ENCODE results near the gene NEUROD2. TPM values are rescaled to one million over a fixed set of nuclear protein-coding genes. Genes with fewer than 3 reads are reported as not detected.

The NEUROD2 gene
- total and polyA plus RNA-seq, 4 donors: not detected

GRCh38 chr17:39608142-39608981 is 642 bp upstream of the NEUROD2 start:
- 18 to 20% methylated on average over 15 of the region's 15 CpGs for WGBS, 2 donors
- intact Hi-C loops (cut with DNase I): no loop called here
- Histone ChIP-seq H3K4me1 (ENCODE audit: control insufficient read depth in 1 of 2, insufficient read depth in 2 of 2, low read length in 2 of 2) (peaks cover 0 to 2% of the 10 kb centered on the region in 2 donors), H3K36me3 (ENCODE audit: control insufficient read depth in 1 of 2, insufficient read depth in 2 of 2, low read length in 1 of 2) (no peaks in the 10 kb centered on the region), H3K27ac (ENCODE audit: low read depth in 1 of 2, low read length in 2 of 2) (no peak overlapping the region), H3K9me3 (ENCODE audit: control insufficient read depth, low read length) (no peaks in the 10 kb centered on the region), H3K4me3 (ENCODE audit: low read length in 2 of 2) (no peak overlapping the region), H3K27me3 (ENCODE audit: control insufficient read depth in 1 of 2, insufficient read depth in 2 of 2, low read length in 1 of 2) (no peaks in the 10 kb centered on the region)
- ATAC-seq (ENCODE audit: low FRiP score): no peak
- no peak for DNase-seq

DNA sequence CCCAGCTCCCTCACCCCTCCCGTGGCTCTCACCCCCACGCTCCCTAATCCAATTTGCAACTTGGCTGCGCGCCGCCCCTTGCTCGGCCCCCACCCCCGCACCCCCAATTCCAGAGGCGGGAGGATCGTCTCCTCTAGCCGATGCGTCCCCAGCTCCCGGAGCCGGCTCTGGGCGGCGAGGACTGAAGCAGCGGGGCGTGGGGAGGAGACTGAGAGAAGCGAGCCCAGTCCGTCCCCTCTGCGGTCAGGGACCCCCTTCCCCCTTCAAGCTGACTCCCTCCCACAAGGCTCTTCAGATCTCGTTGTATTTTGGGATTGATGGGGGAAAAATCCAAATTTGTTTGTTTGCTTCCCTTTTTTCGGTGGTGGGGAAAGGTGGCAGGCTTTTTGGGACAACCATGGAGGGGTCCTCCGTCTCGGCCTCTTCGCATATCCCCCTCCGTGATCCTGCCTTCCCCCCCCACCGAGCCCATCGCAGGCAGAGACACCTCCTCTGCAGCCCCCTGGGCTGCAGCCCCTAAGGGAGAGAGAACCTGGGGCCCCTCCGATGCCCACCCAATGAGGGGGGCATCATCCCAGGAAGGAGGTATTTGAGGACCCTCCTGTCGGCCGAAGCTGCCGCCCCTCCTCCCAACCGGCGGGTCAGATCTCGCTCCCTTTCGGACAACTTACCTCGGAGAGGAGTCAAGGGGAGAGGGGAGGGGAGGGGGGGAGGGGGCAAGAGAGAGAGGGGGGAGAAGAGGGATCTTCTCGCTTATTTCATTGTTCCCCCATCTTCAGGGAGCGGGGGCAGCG is 466 bp downstream of the NEUROD2 start:
- no peak for ATAC-seq (ENCODE audit: low FRiP score)
- DNase-seq: no peak
- no peaks in the 10 kb centered on the region for H3K27me3 ChIP-seq (ENCODE audit: control insufficient read depth in 1 of 2, insufficient read depth in 2 of 2, low read length in 1 of 2)
- H3K4me3 ChIP-seq (ENCODE audit: low read length in 2 of 2): no peak overlapping the region
- no peaks in the 10 kb centered on the region for H3K9me3 ChIP-seq (ENCODE audit: control insufficient read depth, low read length)
- intact Hi-C loops (cut with DNase I): no loop called here
- H3K27ac ChIP-seq (ENCODE audit: low read depth in 1 of 2, low read length in 2 of 2): no peak overlapping the region
- H3K4me1 ChIP-seq (ENCODE audit: control insufficient read depth in 1 of 2, insufficient read depth in 2 of 2, low read length in 2 of 2): peaks cover 0 to 2% of the 10 kb centered on the region in 2 donors
- WGBS, 2 donors: 1 to 3% methylated on average over 32 to 40 of the region's 40 CpGs
- no peaks in the 10 kb centered on the region for H3K36me3 ChIP-seq (ENCODE audit: control insufficient read depth in 1 of 2, insufficient read depth in 2 of 2, low read length in 1 of 2)

DNA sequence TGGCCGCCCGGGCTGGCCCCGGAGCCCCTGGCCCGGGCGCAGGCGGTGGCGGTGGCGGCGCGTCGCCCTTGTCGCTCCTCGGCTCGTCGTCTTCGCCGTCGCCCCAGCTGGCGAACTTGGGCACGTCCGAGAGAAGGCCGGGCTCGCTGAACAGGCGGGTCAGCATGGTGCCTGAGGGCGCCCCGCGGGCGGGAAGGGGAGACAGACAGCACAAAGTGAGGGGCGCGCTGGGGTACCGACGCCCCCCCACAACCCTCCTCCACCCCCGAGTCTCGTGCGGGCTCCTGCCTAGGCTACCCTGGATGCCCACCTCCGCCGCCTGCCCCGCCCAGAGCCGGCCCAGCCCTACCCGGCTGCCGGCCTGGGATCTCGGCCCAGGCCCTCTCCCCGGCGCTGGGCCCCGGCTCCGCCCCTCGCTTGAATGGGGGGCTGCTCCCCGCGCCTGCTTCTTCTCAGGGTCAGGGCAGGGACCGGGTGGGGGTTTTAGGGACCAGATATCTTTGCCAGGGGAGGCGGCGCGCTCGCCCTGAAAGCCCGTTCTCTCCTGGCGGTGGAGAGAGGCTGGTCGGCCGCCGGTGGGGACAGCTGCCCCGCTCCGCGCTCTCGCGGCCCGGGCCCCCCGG is 1.2 kb downstream of the NEUROD2 start:
- Histone ChIP-seq H3K4me3 (ENCODE audit: low read length in 2 of 2) (no peak overlapping the region), H3K27ac (ENCODE audit: low read depth in 1 of 2, low read length in 2 of 2) (no peak overlapping the region), H3K27me3 (ENCODE audit: control insufficient read depth in 1 of 2, insufficient read depth in 2 of 2, low read length in 1 of 2) (no peaks in the 10 kb centered on the region), H3K9me3 (ENCODE audit: control insufficient read depth, low read length) (no peaks in the 10 kb centered on the region), H3K4me1 (ENCODE audit: control insufficient read depth in 1 of 2, insufficient read depth in 2 of 2, low read length in 2 of 2) (peaks cover 0 to 2% of the 10 kb centered on the region in 2 donors), H3K36me3 (ENCODE audit: control insufficient read depth in 1 of 2, insufficient read depth in 2 of 2, low read length in 1 of 2) (no peaks in the 10 kb centered on the region)
- WGBS, 2 donors: 1% methylated on average over 38 to 66 of the region's 66 CpGs
- DNase-seq (no peak), ATAC-seq (ENCODE audit: low FRiP score) (no peak)
- intact Hi-C loops (cut with DNase I): no loop called here

DNA sequence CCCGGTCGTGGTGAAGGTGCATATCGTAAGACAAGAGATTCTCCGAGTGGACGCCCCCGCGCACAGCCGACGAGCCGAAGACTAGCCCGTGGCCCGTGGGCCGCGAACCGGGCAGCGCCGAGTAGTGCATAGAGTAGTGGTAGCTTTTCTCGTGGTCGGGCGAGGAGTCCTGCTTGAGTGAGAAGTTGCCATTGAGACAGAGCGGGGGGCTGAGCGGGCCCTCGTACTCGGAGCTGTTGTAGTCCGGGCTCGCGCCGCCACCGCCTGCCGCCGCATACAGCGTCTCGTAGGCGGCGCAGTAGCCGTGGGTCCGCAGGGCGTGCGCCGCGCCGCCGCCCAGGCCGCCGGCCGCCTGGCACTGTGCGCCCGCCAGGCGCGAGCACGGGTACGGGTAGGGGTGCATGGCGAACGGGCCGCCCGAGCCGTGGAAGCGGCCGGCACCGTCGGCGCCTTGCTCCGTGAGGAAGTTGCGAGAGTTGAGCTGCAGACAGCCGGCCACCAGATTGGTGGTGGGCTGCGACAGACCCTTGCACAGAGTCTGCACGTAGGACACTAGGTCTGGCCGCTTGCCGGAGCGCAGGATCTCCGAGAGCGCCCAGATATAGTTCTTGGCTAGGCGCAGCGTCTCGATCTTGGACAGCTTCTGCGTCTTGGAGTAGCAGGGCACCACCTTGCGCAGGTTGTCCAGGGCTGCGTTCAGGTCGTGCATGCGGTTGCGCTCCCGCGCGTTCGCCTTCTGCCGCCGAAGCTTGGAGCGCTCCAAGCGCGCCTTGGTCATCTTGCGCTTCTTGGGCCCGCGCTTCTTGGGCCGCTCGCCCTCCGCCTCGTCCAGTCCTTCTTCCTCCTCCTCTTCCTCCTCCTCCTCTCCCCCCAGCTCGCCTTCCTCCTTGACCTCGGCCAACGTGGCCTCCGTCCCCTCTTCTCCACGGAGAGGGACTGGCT is 2.0 kb downstream of the NEUROD2 start:
- intact Hi-C loops (cut with DNase I): no loop called here
- H3K4me1 ChIP-seq (ENCODE audit: control insufficient read depth in 1 of 2, insufficient read depth in 2 of 2, low read length in 2 of 2): peaks cover 0 to 2% of the 10 kb centered on the region in 2 donors
- no peaks in the 10 kb centered on the region for H3K36me3 ChIP-seq (ENCODE audit: control insufficient read depth in 1 of 2, insufficient read depth in 2 of 2, low read length in 1 of 2)
- no peak for ATAC-seq (ENCODE audit: low FRiP score)
- DNase-seq: no peak
- H3K4me3 ChIP-seq (ENCODE audit: low read length in 2 of 2): no peak overlapping the region
- no peak overlapping the region for H3K27ac ChIP-seq (ENCODE audit: low read depth in 1 of 2, low read length in 2 of 2)
- H3K27me3 ChIP-seq (ENCODE audit: control insufficient read depth in 1 of 2, insufficient read depth in 2 of 2, low read length in 1 of 2): no peaks in the 10 kb centered on the region
- no peaks in the 10 kb centered on the region for H3K9me3 ChIP-seq (ENCODE audit: control insufficient read depth, low read length)
- WGBS, 2 donors: 1% methylated on average over 99 to 102 of the region's 102 CpGs

- no peak for DNase-seq
- no peaks in the 10 kb centered on the region for H3K27me3 ChIP-seq (ENCODE audit: control insufficient read depth in 1 of 2, insufficient read depth in 2 of 2, low read length in 1 of 2)
- H3K36me3 ChIP-seq (ENCODE audit: control insufficient read depth in 1 of 2, insufficient read depth in 2 of 2, low read length in 1 of 2): no peaks in the 10 kb centered on the region
- H3K27ac ChIP-seq (ENCODE audit: low read depth in 1 of 2, low read length in 2 of 2): no peak overlapping the region
- intact Hi-C loops (cut with DNase I): no loop called here
- 7 to 9% methylated on average over 29 to 31 of the region's 31 CpGs for WGBS, 2 donors
- no peak for ATAC-seq (ENCODE audit: low FRiP score)
- H3K4me3 ChIP-seq (ENCODE audit: low read length in 2 of 2): no peak overlapping the region
- H3K4me1 ChIP-seq (ENCODE audit: control insufficient read depth in 1 of 2, insufficient read depth in 2 of 2, low read length in 2 of 2): peaks cover 0 to 2% of the 10 kb centered on the region in 2 donors
- no peaks in the 10 kb centered on the region for H3K9me3 ChIP-seq (ENCODE audit: control insufficient read depth, low read length)
Measured at GRCh38 chr17:39604911-39605491, 2.7 kb downstream of the NEUROD2 start.

DNA sequence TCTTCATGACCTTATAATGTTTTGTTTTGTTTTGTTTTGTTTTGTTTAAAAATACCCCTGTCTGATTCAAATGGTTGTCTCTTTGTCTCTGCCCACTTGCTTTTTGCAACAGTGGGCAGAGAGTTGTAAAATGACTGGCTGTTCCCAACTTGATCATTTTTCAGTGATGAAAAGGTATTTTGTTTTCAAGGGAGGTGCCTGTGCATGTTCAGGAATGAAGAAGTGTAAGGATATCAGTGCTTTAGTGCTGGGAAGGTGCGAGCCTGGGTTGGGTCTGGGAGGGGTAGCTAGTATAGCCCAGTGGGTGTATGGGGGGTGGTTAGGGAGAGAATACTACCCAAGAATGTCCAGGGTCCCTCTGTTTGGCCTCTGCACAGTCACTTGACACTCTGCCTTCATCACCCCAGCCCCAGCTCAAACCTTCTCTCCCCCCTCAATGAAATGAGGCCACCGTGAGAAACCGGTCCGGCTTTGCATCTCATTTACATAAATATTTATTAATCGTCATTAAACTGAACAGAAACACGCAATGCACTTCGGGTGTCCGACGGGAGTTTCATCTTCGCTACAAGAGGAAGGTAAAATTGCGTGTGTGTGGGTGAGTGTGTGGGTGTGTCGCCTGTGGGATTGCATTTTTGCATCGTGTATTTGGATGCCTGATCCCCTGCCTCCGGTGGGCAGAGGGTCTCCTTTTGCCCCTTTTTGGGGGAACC is 4.3 kb downstream of the NEUROD2 start:
- WGBS, 2 donors: 13% methylated on average over 14 of the region's 14 CpGs
- intact Hi-C loops (cut with DNase I): no loop called here
- H3K4me1 ChIP-seq (ENCODE audit: control insufficient read depth in 1 of 2, insufficient read depth in 2 of 2, low read length in 2 of 2): peaks cover 0 to 2% of the 10 kb centered on the region in 2 donors
- H3K4me3 ChIP-seq (ENCODE audit: low read length in 2 of 2): no peak overlapping the region
- no peak overlapping the region for H3K27ac ChIP-seq (ENCODE audit: low read depth in 1 of 2, low read length in 2 of 2)
- H3K36me3 ChIP-seq (ENCODE audit: control insufficient read depth in 1 of 2, insufficient read depth in 2 of 2, low read length in 1 of 2): no peaks in the 10 kb centered on the region
- H3K9me3 ChIP-seq (ENCODE audit: control insufficient read depth, low read length): no peaks in the 10 kb centered on the region
- DNase-seq: no peak
- no peaks in the 10 kb centered on the region for H3K27me3 ChIP-seq (ENCODE audit: control insufficient read depth in 1 of 2, insufficient read depth in 2 of 2, low read length in 1 of 2)
- ATAC-seq (ENCODE audit: low FRiP score): no peak

- Histone ChIP-seq H3K9me3 (ENCODE audit: control insufficient read depth, low read length) (no peaks in the 10 kb centered on the region), H3K4me3 (ENCODE audit: low read length in 2 of 2) (no peak overlapping the region), H3K36me3 (ENCODE audit: control insufficient read depth in 1 of 2, insufficient read depth in 2 of 2, low read length in 1 of 2) (no peaks in the 10 kb centered on the region), H3K4me1 (ENCODE audit: control insufficient read depth in 1 of 2, insufficient read depth in 2 of 2, low read length in 2 of 2) (peaks cover 0 to 2% of the 10 kb centered on the region in 2 donors), H3K27me3 (ENCODE audit: control insufficient read depth in 1 of 2, insufficient read depth in 2 of 2, low read length in 1 of 2) (no peaks in the 10 kb centered on the region), H3K27ac (ENCODE audit: low read depth in 1 of 2, low read length in 2 of 2) (no peak overlapping the region)
- no peak for ATAC-seq (ENCODE audit: low FRiP score)
- no peak for DNase-seq
- intact Hi-C loops (cut with DNase I): no loop called here
- WGBS, 2 donors: 33 to 48% methylated on average over 4 of the region's 4 CpGs
Measured at GRCh38 chr17:39602533-39603303, 5.0 kb downstream of the NEUROD2 start.
